ENCODE results near the gene GRID1. TPM values are rescaled to one million over a fixed set of nuclear protein-coding genes. Genes with fewer than 3 reads are reported as not detected.

The GRID1 gene
- total and polyA plus RNA-seq, 10 of the 15 experiments (the other 5 are each of a cell fraction or from before 2014, with no cell fraction given) = 0.04 to 0.62 (median 0.08) TPM; not detected in 5

- no peaks in the 10 kb centered on the region for H4K20me1 ChIP-seq (ENCODE audit: control insufficient read depth, insufficient read depth)
- H3K9ac ChIP-seq (ENCODE audit: control insufficient read depth, insufficient read depth, low read length) = no peak overlapping the region
- ChIA-PET SMC1A (ENCODE audit: uncharacterized antibody, unreplicated experiment) (no interaction called here), RAD21 (ENCODE audit: unreplicated experiment) (no interaction called here), POLR2A (no interaction called here), CTCF (no interaction called here)
- FAIRE-seq = no peak
- H2AFZ ChIP-seq (ENCODE audit: control insufficient read depth, low read depth, low read length) = no peak overlapping the region
- no TSS peak for BruUV-seq (replicated peaks)
- WGBS (ENCODE audit: insufficient coverage, insufficient replicate concordance, low lambda C conversion rate, missing lambda C conversion rate) = 29% methylated on average over 7 of the region's 7 CpGs
- no peaks in the 10 kb centered on the region for H3K9me3 ChIP-seq (replicated peaks; ENCODE audit: control insufficient read depth, insufficient read depth, low read length)
- no peak for TF ChIP-seq NFYB (IDR thresholded peaks at IDR 0.05; ENCODE audit: insufficient read depth, low read depth, low read length)
- no peak for TF ChIP-seq SMAD1 (IDR thresholded peaks at IDR 0.05; ENCODE audit: low read depth, partially characterized antibody)
- TF ChIP-seq CEBPB (IDR thresholded peaks at IDR 0.05; ENCODE audit: borderline replicate concordance in 1 of 2, low read depth in 2 of 2, low read length in 2 of 2) = no peak
- TF ChIP-seq ETV6 (conservative IDR thresholded peaks at IDR 0.05 in 1 of 2, IDR thresholded peaks at IDR 0.05 in 1 of 2; ENCODE audit: borderline replicate concordance in 1 of 2, low read depth in 1 of 2) = no peak
- TF ChIP-seq ASH2L (IDR thresholded peaks at IDR 0.05; ENCODE audit: borderline replicate concordance, low read depth) = no peak
- no peaks in the 10 kb centered on the region for H3K36me3 ChIP-seq (ENCODE audit: control insufficient read depth in 2 of 2, insufficient read depth in 2 of 2, low read length in 1 of 2)
- H3K4me2 ChIP-seq (ENCODE audit: control insufficient read depth, insufficient read depth) = no peak overlapping the region
- no peaks in the 10 kb centered on the region for H3K27me3 ChIP-seq (replicated peaks in 1 of 2; ENCODE audit: control insufficient read depth in 2 of 2, insufficient read depth in 2 of 2, low read length in 1 of 2)
- DNase-seq (ENCODE audit: low read depth, low spot score) = no peak
- intact Hi-C loops (cut with micrococcal nuclease; ENCODE audit: unreplicated experiment) (no loop called here), in situ Hi-C loops (cut with MboI) (no loop called here)
- H3K79me2 ChIP-seq (ENCODE audit: control insufficient read depth, insufficient read depth, low read length) = no peaks in the 10 kb centered on the region
- no peak for ATAC-seq
- H3K4me3 ChIP-seq = no peak overlapping the region
- no peak overlapping the region for H3K27ac ChIP-seq (ENCODE audit: control insufficient read depth, insufficient read depth)
- H3K4me1 ChIP-seq (ENCODE audit: control insufficient read depth, insufficient read depth, low read length) = no peaks in the 10 kb centered on the region
These were observed 742.1 kb downstream of the GRID1 start for GRCh38 chr10:85624511-85624910.

GRCh38 chr10:85623758-85624157 lies 742.8 kb downstream of the GRID1 start:
- intact Hi-C loops (cut with micrococcal nuclease; ENCODE audit: unreplicated experiment) = no loop called here
- no peak overlapping the region for H3K27ac ChIP-seq (ENCODE audit: control insufficient read depth, insufficient read depth)
- H3K4me1 ChIP-seq (ENCODE audit: control insufficient read depth, insufficient read depth, low read length) = no peaks in the 10 kb centered on the region
- no peak overlapping the region for H2AFZ ChIP-seq (ENCODE audit: control insufficient read depth, low read depth, low read length)
- no peaks in the 10 kb centered on the region for H3K27me3 ChIP-seq (replicated peaks in 1 of 2; ENCODE audit: control insufficient read depth in 2 of 2, insufficient read depth in 2 of 2, low read length in 1 of 2)
- ATAC-seq (no peak), FAIRE-seq (no peak), DNase-seq (ENCODE audit: low read depth, low spot score) (no peak)
- RAD21 ChIA-PET (ENCODE audit: unreplicated experiment) = no interaction called here
- SMC1A ChIA-PET (ENCODE audit: uncharacterized antibody, unreplicated experiment) = no interaction called here
- POLR2A ChIA-PET = no interaction called here
- no peaks in the 10 kb centered on the region for H3K36me3 ChIP-seq (ENCODE audit: control insufficient read depth in 2 of 2, insufficient read depth in 2 of 2, low read length in 1 of 2)
- in situ Hi-C loops (cut with MboI) = no loop called here
- no peak overlapping the region for H3K4me3 ChIP-seq
- no peak overlapping the region for H3K4me2 ChIP-seq (ENCODE audit: control insufficient read depth, insufficient read depth)
- no peaks in the 10 kb centered on the region for H4K20me1 ChIP-seq (ENCODE audit: control insufficient read depth, insufficient read depth)
- no TSS peak for BruUV-seq (replicated peaks)
- H3K9ac ChIP-seq (ENCODE audit: control insufficient read depth, insufficient read depth, low read length) = no peak overlapping the region
- H3K9me3 ChIP-seq (replicated peaks; ENCODE audit: control insufficient read depth, insufficient read depth, low read length) = no peaks in the 10 kb centered on the region
- CTCF ChIA-PET = no interaction called here
- no peaks in the 10 kb centered on the region for H3K79me2 ChIP-seq (ENCODE audit: control insufficient read depth, insufficient read depth, low read length)
- TF ChIP-seq E2F4 (IDR thresholded peaks at IDR 0.05; ENCODE audit: low read depth, low read length) = no peak
- TF ChIP-seq CBX3 (IDR thresholded peaks at IDR 0.05; ENCODE audit: borderline replicate concordance, low read depth) = no peak
- no peak for TF ChIP-seq JUND (IDR thresholded peaks at IDR 0.05; ENCODE audit: low read depth, low read length)
- TF ChIP-seq E2F8 (IDR thresholded peaks at IDR 0.05; ENCODE audit: low read depth, partially characterized antibody) = no peak
- TF ChIP-seq EZH2 (IDR thresholded peaks at IDR 0.05; ENCODE audit: borderline replicate concordance, control insufficient read depth, low read depth, low read length) = no peak
- no peak for TF ChIP-seq ATF3 (IDR thresholded peaks at IDR 0.05; ENCODE audit: borderline replicate concordance, extremely low read depth, low read depth, low read length)
